Measurements from ENCODE around the gene UPB1. TPM values are rescaled to one million over a fixed set of nuclear protein-coding genes. Genes with fewer than 3 reads are reported as not detected.

UPB1 gene
- total and polyA plus RNA-seq, 4 donors = 0.87 to 4.5 (median 3.0) TPM

DNA sequence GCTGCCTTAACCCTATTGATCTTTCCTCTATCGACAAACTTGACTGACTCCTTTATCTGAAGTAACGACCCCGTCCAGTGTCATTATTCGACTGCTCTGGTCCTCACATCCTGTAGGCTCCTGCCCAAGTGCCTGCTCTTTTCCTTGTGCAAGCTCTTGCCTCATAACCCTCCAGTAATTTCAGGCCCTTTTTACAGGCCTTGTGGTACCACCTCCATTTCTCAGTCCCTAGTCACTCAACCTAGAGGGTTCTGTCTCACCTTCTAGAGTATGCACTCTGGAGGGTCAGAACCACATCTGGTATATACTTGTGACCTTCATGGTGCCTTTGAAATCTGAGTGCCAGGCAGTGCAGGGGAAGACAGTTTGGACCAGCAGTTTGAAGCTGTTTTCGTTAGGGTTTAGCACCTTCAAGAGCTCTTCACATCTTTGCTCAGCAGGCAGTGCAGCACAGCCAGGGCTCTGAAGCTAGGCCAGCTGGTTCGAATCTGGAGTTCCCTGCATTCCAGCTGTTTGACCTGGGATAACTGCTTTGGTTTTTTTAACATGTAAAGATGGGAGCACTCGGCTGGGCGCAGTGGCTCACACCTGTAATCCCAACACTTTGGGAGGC, 71.9 kb downstream of the UPB1 start:
- WGBS, 2 donors = 57 to 60% methylated on average over 8 of the region's 8 CpGs
- peak overlapping the region in 1 of 2 donors; percentile 3 for H3K27ac ChIP-seq (ENCODE audit: low read depth in 1 of 2, low read length in 1 of 2)

DNA sequence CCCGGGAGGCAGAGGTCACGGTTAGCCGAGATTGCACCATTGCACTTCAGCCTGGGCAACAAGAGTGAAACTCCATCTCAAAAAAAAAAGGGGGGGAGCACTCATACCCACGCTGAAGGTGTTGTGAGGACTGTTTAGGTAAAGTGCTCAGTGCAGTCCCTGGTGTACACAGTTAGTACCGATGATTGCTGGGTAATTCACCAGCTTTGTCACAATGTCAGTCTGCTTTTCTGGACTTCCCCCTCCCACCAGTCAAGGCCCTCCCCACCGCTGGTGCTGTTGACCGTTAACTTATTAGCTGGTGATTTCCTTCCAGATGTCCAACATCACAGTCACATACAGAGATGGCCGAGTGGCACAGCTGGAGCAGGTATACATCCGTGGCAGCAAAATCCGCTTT, 72.5 kb downstream of the UPB1 start:
- DNase-seq (no peak), ATAC-seq (ENCODE audit: insufficient read depth, low FRiP score) (no peak)
- peaks cover 18 to 44% (median 32%) of the 10 kb centered on the region in 4 donors for H3K36me3 ChIP-seq (ENCODE audit: control insufficient read depth in 4 of 4, insufficient read depth in 4 of 4, low read length in 4 of 4)
- TF ChIP-seq, protein P1, sequence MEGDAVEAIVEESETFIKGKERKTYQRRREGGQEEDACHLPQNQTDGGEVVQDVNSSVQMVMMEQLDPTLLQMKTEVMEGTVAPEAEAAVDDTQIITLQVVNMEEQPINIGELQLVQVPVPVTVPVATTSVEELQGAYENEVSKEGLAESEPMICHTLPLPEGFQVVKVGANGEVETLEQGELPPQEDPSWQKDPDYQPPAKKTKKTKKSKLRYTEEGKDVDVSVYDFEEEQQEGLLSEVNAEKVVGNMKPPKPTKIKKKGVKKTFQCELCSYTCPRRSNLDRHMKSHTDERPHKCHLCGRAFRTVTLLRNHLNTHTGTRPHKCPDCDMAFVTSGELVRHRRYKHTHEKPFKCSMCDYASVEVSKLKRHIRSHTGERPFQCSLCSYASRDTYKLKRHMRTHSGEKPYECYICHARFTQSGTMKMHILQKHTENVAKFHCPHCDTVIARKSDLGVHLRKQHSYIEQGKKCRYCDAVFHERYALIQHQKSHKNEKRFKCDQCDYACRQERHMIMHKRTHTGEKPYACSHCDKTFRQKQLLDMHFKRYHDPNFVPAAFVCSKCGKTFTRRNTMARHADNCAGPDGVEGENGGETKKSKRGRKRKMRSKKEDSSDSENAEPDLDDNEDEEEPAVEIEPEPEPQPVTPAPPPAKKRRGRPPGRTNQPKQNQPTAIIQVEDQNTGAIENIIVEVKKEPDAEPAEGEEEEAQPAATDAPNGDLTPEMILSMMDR (IDR thresholded peaks at IDR 0.05; ENCODE audit: control extremely low read depth, extremely low read depth) = no peak
- whole genome bisulfite sequencing, 2 donors = 68 to 87% methylated on average over 10 of the region's 10 CpGs
- no peaks in the 10 kb centered on the region for H3K9me3 ChIP-seq (ENCODE audit: control insufficient read depth in 4 of 4, insufficient read depth in 3 of 4, low read length in 3 of 4)
- H3K27me3 ChIP-seq (ENCODE audit: control insufficient read depth in 3 of 3, insufficient read depth in 3 of 3, low read length in 2 of 3) = no peaks in the 10 kb centered on the region
- H3K4me1 ChIP-seq (ENCODE audit: control insufficient read depth in 5 of 5, insufficient read depth in 5 of 5, low read length in 5 of 5) = peaks cover 6 to 16% (median 9%) of the 10 kb centered on the region in 5 donors
- no peak overlapping the region for H3K27ac ChIP-seq (ENCODE audit: low read depth in 1 of 2, low read length in 1 of 2)
- H3K9ac ChIP-seq (ENCODE audit: insufficient read depth in 1 of 2, low read length in 2 of 2) = no peak overlapping the region
- H3K4me3 ChIP-seq = no peak overlapping the region

More for the DNA sequence above, 71.9 kb downstream of the UPB1 start:
- H3K9me3 ChIP-seq (ENCODE audit: control insufficient read depth in 4 of 4, insufficient read depth in 3 of 4, low read length in 3 of 4) = no peaks in the 10 kb centered on the region
- peaks cover 6 to 16% (median 9%) of the 10 kb centered on the region in 5 donors for H3K4me1 ChIP-seq (ENCODE audit: control insufficient read depth in 5 of 5, insufficient read depth in 5 of 5, low read length in 5 of 5)
- DNase-seq (peak in 1 of 3 donors; percentile 18), ATAC-seq (ENCODE audit: insufficient read depth, low FRiP score) (peak; percentile 34)
- H3K27me3 ChIP-seq (ENCODE audit: control insufficient read depth in 3 of 3, insufficient read depth in 3 of 3, low read length in 2 of 3) = no peaks in the 10 kb centered on the region
- TF ChIP-seq, protein P1 (IDR thresholded peaks at IDR 0.05; ENCODE audit: control extremely low read depth, extremely low read depth) = no peak
- no peak overlapping the region for H3K4me3 ChIP-seq
- peaks cover 15 to 41% (median 28%) of the 10 kb centered on the region in 4 donors for H3K36me3 ChIP-seq (ENCODE audit: control insufficient read depth in 4 of 4, insufficient read depth in 4 of 4, low read length in 4 of 4)
- peak overlapping the region; percentile 46 to 47 for H3K9ac ChIP-seq (ENCODE audit: insufficient read depth in 1 of 2, low read length in 2 of 2)

DNA sequence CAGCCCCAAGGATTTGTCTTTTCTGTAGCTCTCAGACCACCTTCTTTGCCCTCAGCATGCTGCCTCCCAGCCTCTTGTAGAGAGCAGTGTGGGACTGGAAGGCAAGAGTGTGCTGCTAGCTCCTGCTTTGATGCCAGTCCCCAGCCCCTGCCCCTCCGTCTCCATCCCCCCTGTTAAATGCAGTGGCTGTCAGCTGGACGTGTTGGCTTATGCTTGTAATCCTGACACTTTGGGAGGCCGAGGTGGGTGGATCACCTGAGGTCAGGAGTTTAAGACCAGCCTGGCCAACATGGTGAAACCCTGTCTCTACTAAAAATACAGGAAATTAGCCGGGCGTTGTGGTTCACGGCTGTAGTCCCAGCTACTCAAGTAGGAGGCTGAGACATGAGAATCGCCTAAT, 76.1 kb downstream of the UPB1 start:
- TF ChIP-seq, protein P1 (IDR thresholded peaks at IDR 0.05; ENCODE audit: control extremely low read depth, extremely low read depth) = no peak
- Histone ChIP-seq H3K36me3 (ENCODE audit: control insufficient read depth in 4 of 4, insufficient read depth in 4 of 4, low read length in 4 of 4) (peaks cover 29 to 47% (median 38%) of the 10 kb centered on the region in 4 donors), H3K27ac (ENCODE audit: low read depth in 1 of 2, low read length in 1 of 2) (no peak overlapping the region), H3K27me3 (ENCODE audit: control insufficient read depth in 3 of 3, insufficient read depth in 3 of 3, low read length in 2 of 3) (no peaks in the 10 kb centered on the region), H3K4me3 (no peak overlapping the region), H3K9me3 (ENCODE audit: control insufficient read depth in 4 of 4, insufficient read depth in 3 of 4, low read length in 3 of 4) (no peaks in the 10 kb centered on the region), H3K9ac (ENCODE audit: insufficient read depth in 1 of 2, low read length in 2 of 2) (no peak overlapping the region), H3K4me1 (ENCODE audit: control insufficient read depth in 5 of 5, insufficient read depth in 5 of 5, low read length in 5 of 5) (peaks cover 0 to 9% (median 6%) of the 10 kb centered on the region in 5 donors)
- ATAC-seq (ENCODE audit: insufficient read depth, low FRiP score) (no peak), DNase-seq (no peak)
- 94 to 95% methylated on average over 7 of the region's 7 CpGs for WGBS, 2 donors

Data from lung (tissue), 12 donors.